Kidney (tissue), 14 donors: Measurements from ENCODE around the gene RIN3. TPM values are rescaled to one million over a fixed set of nuclear protein-coding genes. Genes with fewer than 3 reads are reported as not detected.

Source experiments
- DNase-seq, 5 donors: peaks; one replicate each; pipeline ENCODE4 v3.0.0-alpha.2; 2013 to 2020
- FAIRE-seq: peaks from 2 replicates; lab custom pipeline; 2012; peaks lifted over from hg19 to GRCh38; lab: Jason Lieb, UNC
- H3K27ac ChIP-seq, 2 donors: one replicate each; pipeline ENCODE4 v1.7.0; 2013; ENCODE audit warnings: low read depth in 2 of 2, low read length in 2 of 2, inconsistent platforms in 1 of 2
- H3K27me3 ChIP-seq: one replicate; pipeline ENCODE4 v1.7.1; 2013; ENCODE audit warnings: low read length, inconsistent platforms; ENCODE audit not compliant: control insufficient read depth, insufficient read depth
- H3K36me3 ChIP-seq, 3 donors: one replicate each; pipeline versions ENCODE4 v1.7.0 to v1.7.1; 2013; ENCODE audit warnings: low read length in 3 of 3, control low read depth in 1 of 3, inconsistent platforms in 1 of 3; ENCODE audit not compliant: insufficient read depth in 3 of 3, control insufficient read depth in 2 of 3
- H3K4me1 ChIP-seq, 3 donors: one replicate each; pipeline versions ENCODE4 v1.7.0 to v1.7.1; 2013; ENCODE audit warnings: low read length in 3 of 3, inconsistent platforms in 1 of 3, low read depth in 1 of 3; ENCODE audit not compliant: control insufficient read depth in 2 of 3, insufficient read depth in 2 of 3
- H3K4me3 ChIP-seq, 3 donors: one replicate each; pipeline versions ENCODE4 v1.7.0 to v1.8.1; 2013; ENCODE audit warnings: low read length in 3 of 3, control low read depth in 1 of 3, inconsistent platforms in 1 of 3
- H3K9ac ChIP-seq, 3 donors: one replicate each; pipeline versions ENCODE4 v1.7.0 to v1.7.1; 2013; ENCODE audit warnings: low read length in 3 of 3, control low read depth in 1 of 3, inconsistent platforms in 1 of 3
- H3K9me3 ChIP-seq, 3 donors: one replicate each; pipeline versions ENCODE4 v1.7.0 to v1.7.1; 2013; ENCODE audit warnings: low read length in 3 of 3, control low read depth in 1 of 3, inconsistent platforms in 1 of 3; ENCODE audit not compliant: control insufficient read depth in 2 of 3, insufficient read depth in 1 of 3
- CTCF ChIP-seq: IDR thresholded peaks from 3 replicates; pipeline ENCODE4 v1.5.1; 2012; ENCODE audit warnings: mild to moderate bottlenecking, moderate library complexity, borderline replicate concordance; ENCODE audit not compliant: insufficient read depth; ENCODE audit errors: extremely low read depth
- intact Hi-C: fragments of 100-400 bp; cut with DNase I; formaldehyde crosslinking; loops from one replicate; pipeline ENCODE4 v1.11.1; 2022
- polyA plus RNA-seq: library from polyadenylated mRNA; stranded (reverse); fragments of 350-450 nt; fragmentation: Illumina TruSeq; extraction: RNeasy Lipid Tissue Mini Kit (QIAGEN cat#74804); gene quantifications from one replicate; pipeline ENCODE4 v1.2.3, GENCODE V29; 2014; ENCODE audit warnings: low read depth, low replicate concordance; ENCODE audit not compliant: insufficient read depth
- total RNA-seq: library from RNA; stranded (reverse); fragmentation: NEBNext Ultra II Directional; extraction: Animal tissue kit (Norgen Biotek cat#: 25700); gene quantifications from one replicate; pipeline ENCODE4 v1.2.1, GENCODE V29; 2021
- donor health status: control.
- donor health status: control.
- donor health status: control.
- donor health status: control.
- donor health status: control.
- donor health status: DM: yes; HTN: yes; CAD: no.
- donor health status: Normal renal cell carcinoma (clear cell type).

RIN3 gene
- total and polyA plus RNA-seq, 2 donors from 2014 or later: 7.1 to 30.4 TPM

GRCh38 chr14:92493492-92493891 is 20.1 kb upstream of the RIN3 start:
- FAIRE-seq: no peak
- intact Hi-C loops: no loop called here
- Histone ChIP-seq H3K4me3 (no peak overlapping the region), H3K9me3 (no peaks in the 10 kb centered on the region), H3K27me3 (no peaks in the 10 kb centered on the region), H3K36me3 (no peaks in the 10 kb centered on the region), H3K27ac (no peak overlapping the region), H3K4me1 (peaks cover 0 to 2% (median 0%) of the 10 kb centered on the region in 3 donors), H3K9ac (no peak overlapping the region)
- TF ChIP-seq CTCF: no peak
- DNase-seq: no peak

DNA sequence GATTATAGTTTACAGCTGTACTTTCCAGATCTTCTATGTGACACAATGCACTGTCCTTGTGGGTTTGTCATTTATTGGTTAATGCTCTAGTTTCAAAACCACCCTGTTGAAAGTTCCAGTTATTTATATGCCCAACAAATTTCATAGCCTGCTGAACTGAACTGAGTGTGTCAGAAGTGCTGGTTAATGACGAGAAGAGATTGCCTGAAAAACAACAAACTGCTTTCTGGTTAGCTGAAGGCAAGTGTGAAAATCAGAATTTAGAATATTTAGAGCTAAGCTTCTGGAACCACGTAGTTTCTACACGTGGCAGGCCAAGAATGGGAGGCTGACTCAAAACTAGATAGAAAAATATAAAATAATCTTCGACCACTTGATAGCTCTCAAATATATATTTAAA is 19.1 kb upstream of the RIN3 start:
- intact Hi-C loops: no loop called here
- no peaks in the 10 kb centered on the region for H3K9me3 ChIP-seq
- no peak for DNase-seq

GRCh38 chr14:92495027-92495426 is 18.6 kb upstream of the RIN3 start:
- Histone ChIP-seq H3K9me3 (no peaks in the 10 kb centered on the region), H3K27me3 (no peaks in the 10 kb centered on the region), H3K4me3 (no peak overlapping the region), H3K4me1 (peaks cover 0 to under 1% (median 0%) of the 10 kb centered on the region in 3 donors), H3K9ac (no peak overlapping the region), H3K36me3 (no peaks in the 10 kb centered on the region), H3K27ac (no peak overlapping the region)
- FAIRE-seq (no peak), DNase-seq (no peak)
- intact Hi-C loops: no loop called here
- no peak for TF ChIP-seq CTCF

More for the DNA sequence above, 19.1 kb upstream of the RIN3 start:
- Histone ChIP-seq H3K36me3 (no peaks in the 10 kb centered on the region), H3K27me3 (no peaks in the 10 kb centered on the region), H3K9ac (no peak overlapping the region), H3K4me3 (no peak overlapping the region), H3K27ac (no peak overlapping the region), H3K4me1 (peaks cover 0 to 2% (median 0%) of the 10 kb centered on the region in 3 donors)
- no peak for TF ChIP-seq CTCF
- no peak for FAIRE-seq

DNA sequence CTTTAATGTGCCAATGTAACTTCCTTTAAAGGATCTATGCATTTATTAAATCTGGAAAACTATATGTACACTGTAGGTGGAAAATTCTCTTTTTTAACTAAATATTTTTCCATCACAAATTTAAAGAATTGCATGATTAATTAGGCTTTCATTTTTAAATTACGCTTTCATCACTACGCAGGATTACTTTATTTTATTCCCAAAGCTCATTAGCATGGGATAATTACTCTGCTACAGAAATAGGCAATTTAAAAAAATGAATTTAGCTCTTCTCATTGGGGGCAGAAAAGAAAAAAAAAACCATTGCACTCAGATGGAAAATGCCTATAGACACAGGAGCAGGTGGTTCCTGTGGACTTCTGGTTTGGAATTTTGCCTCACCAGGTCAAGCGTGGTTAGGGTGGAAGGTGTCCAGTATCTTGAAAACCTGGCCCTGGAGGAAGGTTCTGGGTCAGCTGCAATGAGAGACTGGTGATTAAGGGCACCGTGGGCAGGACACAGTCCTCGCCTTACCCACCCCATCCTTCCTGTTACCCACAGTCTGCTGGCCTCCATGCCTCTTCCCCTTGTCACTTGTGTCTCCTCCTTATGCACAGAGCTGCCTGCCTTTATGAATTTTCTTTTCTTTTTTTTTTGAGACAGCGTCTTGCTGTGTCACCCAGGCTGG is 17.3 kb upstream of the RIN3 start:
- H3K9me3 ChIP-seq: no peaks in the 10 kb centered on the region
- TF ChIP-seq CTCF: no peak
- intact Hi-C loops: no loop called here
- H3K4me1 ChIP-seq: no peaks in the 10 kb centered on the region
- H3K27me3 ChIP-seq: no peaks in the 10 kb centered on the region
- H3K27ac ChIP-seq: no peak overlapping the region
- FAIRE-seq (no peak), DNase-seq (peak in 1 of 5 donors; percentile 4)
- H3K4me3 ChIP-seq: no peak overlapping the region
- H3K9ac ChIP-seq: no peak overlapping the region
- no peaks in the 10 kb centered on the region for H3K36me3 ChIP-seq
